Naive thymus-derived CD8-positive, alpha-beta T cell (primary cell): ENCODE results near the gene GPHA2. TPM values are rescaled to one million over a fixed set of nuclear protein-coding genes. Genes with fewer than 3 reads are reported as not detected.
A peak's percentile ranks its signal among the peaks of the same experiment; 100 is the strongest.

ENCODE experiments used
- ATAC-seq, 2 donors: fragments of 150-1000 bp; cut with Tn5 transposase in 1 of 2; sonication (Bioruptor Pico), chemical (Tn5 transposase) in 1 of 2; 1 replicate in 1 of 2; 2 replicates in 1 of 2; pipeline ENCODE4 v1.10.0; 2021; ENCODE audit warnings: mild to moderate bottlenecking in 2 of 2, moderate library complexity in 2 of 2
- POLR2A ChIA-PET: fragments of 350-600 bp; sonication (Branson Sonifier 250); formaldehyde crosslinking; loops from one replicate; lab custom pipeline; 2021; ENCODE audit warnings: antibody characterized with exemption; lab: Charles Lee
- DNase-seq, 10 donors: peaks; one replicate each; pipeline versions ENCODE4 v3.0.0 to v3.0.0-alpha.2; 2020 to 2022
- H3K27ac Mint-ChIP-seq, 10 donors: one replicate each; pipeline ENCODE4 v1.8.0; 2020 to 2022; ENCODE audit warnings: mild to moderate bottlenecking in 10 of 10, mixed read lengths in 10 of 10, moderate library complexity in 4 of 10, inconsistent platforms in 1 of 10
- H3K27me3 Mint-ChIP-seq, 5 donors: one replicate each; pipeline ENCODE4 v1.8.0; 2021 to 2022; ENCODE audit warnings: mixed read lengths in 5 of 5
- H3K36me3 Mint-ChIP-seq, 3 donors: one replicate each; pipeline ENCODE4 v1.8.0; 2020 to 2022; ENCODE audit warnings: mixed read lengths in 3 of 3, mild to moderate bottlenecking in 2 of 3, inconsistent platforms in 1 of 3
- H3K4me1 Mint-ChIP-seq, 4 donors: one replicate each; pipeline ENCODE4 v1.8.0; 2021 to 2022; ENCODE audit warnings: mixed read lengths in 4 of 4
- H3K4me3 Mint-ChIP-seq, 10 donors: one replicate each; pipeline ENCODE4 v1.8.0; 2020 to 2022; ENCODE audit warnings: mild to moderate bottlenecking in 10 of 10, mixed read lengths in 10 of 10, moderate library complexity in 6 of 10, inconsistent platforms in 1 of 10
- H3K9me3 Mint-ChIP-seq, 9 donors: one replicate each; pipeline ENCODE4 v1.8.0; 2020 to 2022; ENCODE audit warnings: mixed read lengths in 9 of 9, mild to moderate bottlenecking in 3 of 9, inconsistent platforms in 1 of 9, moderate library complexity in 1 of 9
- polyA plus RNA-seq, 3 donors: library from polyadenylated mRNA; unstranded; fragments of 300-500 nt; fragmentation: Illumina TruSeq; gene quantifications; one replicate each; pipeline ENCODE4 v1.2.3, GENCODE V29; 2021
- total RNA-seq, 8 experiments: library from RNA in 2 of 8; stranded (reverse) in 2 of 8; gene quantifications; one replicate each; pipeline ENCODE4 v1.2.3 and lab custom pipeline; 2021 to 2026

Gene GPHA2
- total and polyA plus RNA-seq, 5 experiments from 2014 or later: 0.55 to 0.69 TPM; not detected in 3

DNA sequence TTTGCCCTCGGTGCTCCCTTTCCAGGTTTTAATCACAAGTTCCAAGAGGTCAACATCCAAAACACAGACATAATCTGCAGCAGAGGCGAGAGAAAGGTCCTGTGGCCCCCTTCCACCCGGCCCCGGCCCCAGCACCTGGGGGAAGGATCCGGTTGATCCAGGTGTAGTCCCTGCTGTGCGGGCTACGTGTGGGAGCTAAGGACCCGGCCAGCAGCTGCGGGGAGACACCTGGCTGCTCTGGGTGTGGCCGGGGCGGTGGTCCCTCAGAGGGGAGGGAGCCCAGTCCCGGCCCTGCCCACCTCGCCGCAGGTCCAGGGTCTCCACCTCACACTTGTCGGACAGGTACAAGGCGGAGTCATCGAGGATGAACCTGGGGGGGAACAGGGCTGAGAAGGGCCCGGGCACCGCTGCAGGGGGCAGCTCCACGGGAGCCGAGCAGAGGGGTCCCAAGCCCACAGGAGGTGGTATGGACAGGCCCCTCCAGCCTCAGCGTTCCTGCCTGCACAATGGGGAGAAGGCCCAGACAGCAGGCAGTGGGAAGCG is 32.3 kb downstream of the GPHA2 start:
- ATAC-seq (no peak), DNase-seq (no peak)
- H3K4me1 Mint-ChIP-seq: peaks cover 9 to 19% (median 11%) of the 10 kb centered on the region in 4 donors
- H3K36me3 Mint-ChIP-seq: peaks cover 0 to 55% (median 8%) of the 10 kb centered on the region in 3 donors
- H3K9me3 Mint-ChIP-seq: no peaks in the 10 kb centered on the region
- H3K27me3 Mint-ChIP-seq: no peaks in the 10 kb centered on the region
- H3K4me3 Mint-ChIP-seq: no peak overlapping the region
- no peak overlapping the region for H3K27ac Mint-ChIP-seq
- POLR2A ChIA-PET: no interaction called here

DNA sequence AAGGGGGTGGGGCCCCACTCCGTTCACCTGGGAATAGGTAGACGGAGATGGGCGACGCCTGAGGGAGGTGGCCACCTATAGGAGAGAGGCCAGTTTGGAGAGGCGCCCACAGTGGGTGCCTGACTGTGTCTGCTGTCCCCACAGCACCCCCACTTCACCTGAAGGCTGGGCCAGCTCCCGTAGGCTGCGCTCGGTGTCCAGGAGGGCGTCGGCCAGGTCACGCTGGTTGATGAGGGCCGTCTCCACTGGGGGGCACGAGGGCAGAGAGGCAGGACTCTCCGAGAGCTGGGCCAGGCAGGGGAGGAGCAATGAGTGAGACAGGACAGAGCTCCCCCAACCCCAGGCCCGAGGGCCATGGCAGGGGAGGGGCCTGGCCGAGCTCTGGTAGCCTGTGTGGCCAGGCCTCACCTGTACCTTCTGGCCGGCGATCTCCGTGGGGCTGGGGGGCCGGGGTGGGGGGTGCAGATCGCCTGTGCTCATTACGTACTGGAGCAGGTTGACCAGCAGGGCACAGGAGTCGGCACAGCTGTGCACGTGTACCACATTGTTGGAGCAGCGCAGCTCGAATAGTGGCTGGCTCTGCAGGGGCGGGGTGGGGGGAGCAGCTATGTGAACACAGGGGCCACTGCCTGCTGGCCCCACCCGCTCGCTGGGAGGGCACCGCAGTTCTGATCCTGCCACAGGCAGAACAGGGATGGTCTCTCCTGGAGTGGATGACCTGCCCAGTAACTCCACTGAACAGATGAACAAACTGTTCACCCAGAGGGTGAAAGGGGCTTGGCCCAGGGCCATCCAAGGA is 33.4 kb downstream of the GPHA2 start:
- Mint-ChIP-seq H3K27me3 (no peaks in the 10 kb centered on the region), H3K4me1 (peaks cover 9 to 19% (median 11%) of the 10 kb centered on the region in 4 donors), H3K4me3 (no peak overlapping the region), H3K36me3 (peaks cover 0 to 54% (median 6%) of the 10 kb centered on the region in 3 donors), H3K27ac (peak overlapping the region in 3 of 10 donors; percentile 81 to 91 (median 87)), H3K9me3 (no peaks in the 10 kb centered on the region)
- DNase-seq (no peak), ATAC-seq (no peak)
- POLR2A ChIA-PET: interaction anchor here (0.9 to 1.2 kb wide), 3 partner anchors 10 to 22 kb away, joined by 3 to 5 read pairs (median 4); no protein-coding TSS in a partner anchor

DNA sequence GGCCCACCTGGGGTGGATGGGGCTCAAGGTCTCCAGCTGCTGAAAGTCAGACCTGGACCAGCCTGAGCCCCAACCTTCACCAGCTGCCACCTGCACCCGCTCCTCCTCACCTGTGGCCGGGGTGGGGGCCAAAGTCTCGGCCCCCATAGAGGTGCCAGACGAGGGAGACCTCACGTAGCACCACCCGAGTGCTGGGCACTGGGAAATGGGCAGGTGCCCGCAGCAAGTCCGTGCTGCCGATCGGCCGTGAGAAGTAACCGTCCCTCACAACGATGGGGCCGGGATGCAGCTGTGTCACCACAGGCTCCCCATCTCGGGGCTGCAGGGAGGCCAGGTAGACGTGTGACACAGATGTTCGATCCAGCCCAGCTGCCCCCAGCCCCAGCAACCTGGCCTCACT is 34.9 kb downstream of the GPHA2 start:
- Mint-ChIP-seq H3K9me3 (no peaks in the 10 kb centered on the region), H3K4me1 (peaks cover 9 to 19% (median 11%) of the 10 kb centered on the region in 4 donors), H3K27ac (peak overlapping the region in 2 of 10 donors; percentile 25 to 53), H3K27me3 (no peaks in the 10 kb centered on the region), H3K4me3 (no peak overlapping the region), H3K36me3 (peaks cover 0 to 63% (median 6%) of the 10 kb centered on the region in 3 donors)
- DNase-seq (no peak), ATAC-seq (peak in 1 of 2 donors; percentile 4)
- POLR2A ChIA-PET: interaction anchor here (45.7 kb wide), 1 partner anchor 44 kb away, joined by 2449 read pairs; the partner anchor contains the start of gene CDC42BPG

DNA sequence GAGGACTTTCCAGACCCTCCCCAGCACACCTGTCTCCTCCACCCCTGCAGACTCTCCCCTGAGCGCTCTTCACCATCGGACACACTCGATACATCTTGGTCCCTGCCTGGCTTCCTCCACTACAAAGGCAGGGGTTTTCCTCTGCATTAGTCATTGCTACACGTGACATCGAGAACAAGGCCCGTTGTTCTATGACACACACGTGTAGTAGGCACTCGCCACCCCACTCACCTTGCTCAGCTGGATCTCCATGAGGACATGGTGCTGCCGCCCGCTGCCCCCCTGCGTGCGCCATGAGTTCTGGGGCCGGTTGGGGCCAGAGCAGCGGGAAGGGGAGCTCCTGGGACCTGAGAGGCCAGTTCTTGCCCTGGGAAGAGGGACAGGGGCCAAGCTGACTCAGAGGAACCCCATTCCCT is 35.4 kb downstream of the GPHA2 start:
- POLR2A ChIA-PET: interaction anchor here (0.7 to 45.7 kb wide), 2 partner anchors 22 to 44 kb away, joined by 4 to 2449 read pairs; partner anchors contain the start of genes CDC42BPG and EHD1
- H3K9me3 Mint-ChIP-seq: no peaks in the 10 kb centered on the region
- ATAC-seq: peak; percentile 87 to 98
- DNase-seq: peak in 7 of 10 donors; percentile 34 to 80 (median 44)
- peaks cover 9 to 19% (median 12%) of the 10 kb centered on the region in 4 donors for H3K4me1 Mint-ChIP-seq
- peak overlapping the region in 7 of 10 donors; percentile 4 to 77 (median 40) for H3K4me3 Mint-ChIP-seq
- peak overlapping the region; percentile 18 to 95 (median 82) for H3K27ac Mint-ChIP-seq
- H3K27me3 Mint-ChIP-seq: no peaks in the 10 kb centered on the region
- peaks cover 0 to 63% (median 6%) of the 10 kb centered on the region in 3 donors for H3K36me3 Mint-ChIP-seq

DNA sequence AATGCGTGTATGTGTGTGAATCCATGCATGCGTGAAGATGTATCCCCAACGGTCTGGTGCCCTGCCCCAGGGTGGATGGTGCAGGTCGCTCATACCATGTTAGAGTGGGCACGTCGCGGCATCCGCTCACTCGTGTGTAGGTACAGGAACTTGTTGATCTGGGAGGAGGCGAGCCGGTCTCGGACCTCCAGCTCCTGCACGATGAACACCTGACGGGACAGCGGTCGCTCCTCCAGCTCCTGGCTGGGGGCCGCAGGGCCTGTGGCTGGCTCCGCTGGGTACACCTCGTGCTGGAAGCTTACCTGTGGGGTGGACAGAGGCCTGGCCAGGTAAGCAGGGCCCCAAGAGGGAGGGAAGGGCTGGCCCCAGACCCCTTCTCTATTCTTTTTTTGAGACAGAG is 37.2 kb downstream of the GPHA2 start:
- no peak for DNase-seq
- Mint-ChIP-seq H3K4me3 (no peak overlapping the region), H3K27me3 (no peaks in the 10 kb centered on the region), H3K4me1 (peaks cover 12 to 25% (median 15%) of the 10 kb centered on the region in 4 donors), H3K27ac (peak overlapping the region in 1 of 10 donors; percentile 79), H3K36me3 (peaks cover 0 to 51% (median 6%) of the 10 kb centered on the region in 3 donors), H3K9me3 (no peaks in the 10 kb centered on the region)
- POLR2A ChIA-PET: interaction anchor here (45.7 kb wide), 1 partner anchor 42 kb away, joined by 2449 read pairs; the partner anchor contains the start of gene CDC42BPG
- ATAC-seq: no peak

DNA sequence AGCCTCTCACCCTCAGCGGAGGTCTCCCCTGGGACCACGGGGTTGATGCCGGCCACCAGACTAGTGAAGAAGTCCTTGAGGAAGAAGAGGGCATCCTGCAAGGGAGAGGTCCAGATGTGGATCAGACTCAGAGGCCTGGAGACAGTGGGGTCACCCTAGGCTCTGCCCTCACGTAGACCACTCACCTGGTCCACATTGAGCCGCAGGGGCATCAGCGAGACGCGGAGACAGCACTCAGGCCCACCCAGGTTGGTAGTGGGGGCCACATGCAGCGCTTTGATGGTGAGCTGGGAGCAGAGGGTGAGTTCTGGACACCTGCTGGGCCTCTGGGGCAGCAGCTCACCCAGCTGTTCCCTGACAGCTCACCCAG is 37.6 kb downstream of the GPHA2 start:
- Mint-ChIP-seq H3K27me3 (no peaks in the 10 kb centered on the region), H3K36me3 (peaks cover 0 to 50% (median 6%) of the 10 kb centered on the region in 3 donors), H3K4me3 (no peak overlapping the region), H3K27ac (peak overlapping the region in 1 of 10 donors; percentile 79), H3K4me1 (peaks cover 12 to 25% (median 15%) of the 10 kb centered on the region in 4 donors), H3K9me3 (no peaks in the 10 kb centered on the region)
- ATAC-seq (no peak), DNase-seq (no peak)
- POLR2A ChIA-PET: interaction anchor here (45.7 kb wide), 1 partner anchor 42 kb away, joined by 2449 read pairs; the partner anchor contains the start of gene CDC42BPG

DNA sequence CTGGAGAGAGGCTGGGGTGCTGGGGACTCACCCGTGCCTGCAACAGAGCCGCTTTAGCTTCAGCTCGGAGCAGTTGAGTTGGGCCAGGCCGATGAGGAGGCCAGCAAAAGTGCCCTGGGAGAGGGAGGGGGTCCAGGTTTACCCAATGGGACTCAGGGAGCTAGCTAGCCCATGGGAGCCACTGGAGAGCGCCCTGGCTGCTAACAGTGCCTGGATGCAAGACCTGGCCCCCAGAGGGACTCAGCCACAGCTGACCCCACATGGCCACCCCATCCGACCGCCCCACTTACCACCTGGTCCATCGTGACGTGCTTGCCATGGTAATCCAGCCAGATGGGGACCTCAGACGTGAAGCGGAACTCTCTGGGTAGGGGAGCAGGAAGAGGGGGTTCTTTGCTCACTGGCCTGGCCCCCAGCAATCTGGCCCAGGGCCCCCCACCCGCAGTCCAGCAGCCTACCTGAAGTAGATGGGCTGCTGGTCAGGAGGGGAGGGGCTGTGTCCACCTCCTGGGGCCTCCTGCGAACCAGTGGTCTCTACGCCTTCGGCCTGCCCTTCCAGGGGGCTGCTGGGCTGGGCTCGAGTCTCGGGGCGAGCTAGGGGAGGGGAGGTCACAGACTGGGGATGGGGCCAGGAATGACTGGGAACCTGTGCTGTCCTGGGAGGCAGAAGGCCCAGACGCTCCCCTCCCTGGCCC is 38.2 kb downstream of the GPHA2 start:
- Mint-ChIP-seq H3K27me3 (no peaks in the 10 kb centered on the region), H3K9me3 (no peaks in the 10 kb centered on the region), H3K27ac (peak overlapping the region in 1 of 10 donors; percentile 48), H3K4me3 (no peak overlapping the region), H3K4me1 (peaks cover 14 to 25% (median 15%) of the 10 kb centered on the region in 4 donors), H3K36me3 (peaks cover 0 to 48% (median 6%) of the 10 kb centered on the region in 3 donors)
- no peak for ATAC-seq
- no peak for DNase-seq
- POLR2A ChIA-PET: interaction anchor here (45.7 kb wide), 1 partner anchor 41 kb away, joined by 2449 read pairs; the partner anchor contains the start of gene CDC42BPG

DNA sequence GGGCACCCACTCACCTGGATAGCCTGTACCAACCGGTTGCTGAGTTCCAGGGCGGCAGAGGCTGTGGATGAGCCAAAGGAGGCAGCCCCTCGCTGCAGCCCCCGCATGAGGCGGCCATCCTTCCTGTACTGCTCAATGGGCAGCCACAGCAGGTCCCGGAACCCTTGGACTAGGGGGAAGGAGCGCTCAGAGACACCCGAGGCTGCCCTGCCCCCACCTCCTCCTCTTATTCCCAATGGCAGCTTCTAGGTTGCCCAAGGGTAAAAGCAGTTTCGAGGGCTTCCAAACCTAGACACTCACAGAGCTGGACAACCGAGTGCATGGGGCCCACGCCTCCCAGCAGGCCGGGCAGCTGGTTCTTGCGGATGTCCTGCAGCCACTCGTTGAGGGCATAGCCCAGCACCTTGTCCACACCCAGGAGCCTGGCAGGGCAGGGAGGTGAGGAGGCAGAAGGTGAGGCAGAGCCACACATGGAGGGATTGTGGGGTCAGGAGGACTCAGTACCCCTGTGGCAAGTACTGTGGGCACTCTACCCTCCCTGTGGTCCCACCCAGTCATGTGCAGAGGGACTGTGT is 39.2 kb downstream of the GPHA2 start:
- H3K4me3 Mint-ChIP-seq: no peak overlapping the region
- peaks cover 14 to 21% (median 16%) of the 10 kb centered on the region in 4 donors for H3K4me1 Mint-ChIP-seq
- H3K36me3 Mint-ChIP-seq: peaks cover 0 to 42% (median 6%) of the 10 kb centered on the region in 3 donors
- no peaks in the 10 kb centered on the region for H3K27me3 Mint-ChIP-seq
- no peak for DNase-seq
- POLR2A ChIA-PET: interaction anchor here (0.6 to 45.7 kb wide), 2 partner anchors 40 to 210 kb away, joined by 4 to 2449 read pairs; partner anchors contain the start of gene CDC42BPG
- ATAC-seq: no peak
- H3K9me3 Mint-ChIP-seq: no peaks in the 10 kb centered on the region
- peak overlapping the region in 2 of 10 donors; percentile 28 to 76 for H3K27ac Mint-ChIP-seq

DNA sequence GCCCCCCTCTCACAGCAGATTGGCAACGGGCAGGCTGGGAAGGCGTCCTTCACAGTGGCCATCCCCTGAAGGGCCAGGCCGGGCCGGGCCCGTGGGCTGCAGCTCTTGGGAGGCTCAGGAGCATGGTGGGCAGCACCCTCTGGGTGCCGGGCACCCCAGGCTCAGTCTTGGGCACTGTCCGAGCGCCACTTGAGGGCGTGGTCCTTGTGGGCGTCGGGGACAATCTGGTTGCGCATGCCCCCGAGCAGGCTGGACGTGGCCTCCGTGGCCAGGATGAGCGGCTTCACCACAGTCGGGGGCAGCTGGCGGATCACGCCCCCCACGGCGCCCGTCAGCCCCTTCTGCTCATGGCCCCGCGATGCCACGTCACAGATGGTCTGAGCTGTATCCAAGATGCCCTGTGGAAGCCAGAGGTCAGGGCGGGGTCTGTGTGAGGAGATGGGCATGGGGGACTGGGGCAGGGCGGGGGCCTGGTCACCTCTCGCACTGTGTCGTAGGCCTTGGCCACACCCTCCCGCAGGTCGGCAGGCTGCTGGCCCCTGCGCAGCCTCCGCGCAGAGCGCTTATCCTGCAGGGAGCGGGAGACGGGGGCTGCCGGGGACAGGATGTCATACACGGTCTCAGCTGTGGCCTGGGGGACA is 40.8 kb downstream of the GPHA2 start:
- Mint-ChIP-seq H3K27ac (peak overlapping the region in 1 of 10 donors; percentile 76), H3K4me1 (peaks cover 7 to 12% (median 10%) of the 10 kb centered on the region in 4 donors), H3K4me3 (no peak overlapping the region), H3K9me3 (no peaks in the 10 kb centered on the region), H3K27me3 (no peaks in the 10 kb centered on the region), H3K36me3 (peaks cover 0 to 32% (median 3%) of the 10 kb centered on the region in 3 donors)
- no peak for ATAC-seq
- DNase-seq: no peak
- POLR2A ChIA-PET: interaction anchor here (0.8 to 45.7 kb wide), 4 partner anchors 10 to 39 kb away, joined by 3 to 2449 read pairs (median 9); partner anchors contain the start of genes CDC42BPG and EHD1

DNA sequence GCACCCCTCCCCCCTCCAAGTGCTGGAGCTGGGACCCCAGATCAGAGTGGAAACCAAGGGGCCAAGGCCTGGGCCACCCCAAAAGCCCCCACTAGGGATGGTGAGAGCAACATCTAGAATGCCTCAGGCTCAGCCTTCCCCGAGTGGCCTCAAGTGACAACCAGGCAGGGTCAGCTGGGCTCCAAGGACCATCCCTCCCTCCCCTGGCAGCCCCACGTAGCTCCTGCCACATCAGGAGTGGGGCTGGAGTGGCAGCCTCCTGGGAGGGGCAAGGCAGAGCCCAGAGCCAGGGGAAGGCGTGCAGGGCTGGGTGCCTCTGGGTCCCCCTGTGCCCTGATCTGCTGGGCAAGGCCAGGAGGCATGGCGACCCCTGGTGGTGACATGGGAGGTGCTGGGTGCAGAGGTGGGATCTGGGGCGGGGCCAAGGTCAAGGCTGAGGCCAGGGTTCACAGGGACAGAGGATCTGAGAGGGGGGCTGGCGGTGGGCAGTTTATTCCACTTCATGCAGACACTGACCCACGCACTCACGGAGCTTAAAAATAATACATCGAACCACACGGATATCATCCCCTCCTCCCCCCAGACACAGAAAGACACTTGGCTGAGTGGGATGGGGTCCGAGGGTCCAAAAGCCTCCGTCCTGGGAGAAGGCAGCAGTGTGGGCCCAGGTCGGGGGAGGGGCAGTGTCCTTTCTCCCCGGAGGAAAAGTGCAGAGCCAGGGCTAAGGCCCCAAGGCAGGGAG is 41.5 kb downstream of the GPHA2 start:
- H3K4me1 Mint-ChIP-seq: peaks cover 6 to 11% (median 8%) of the 10 kb centered on the region in 4 donors

More for the DNA sequence above, 41.5 kb downstream of the GPHA2 start:
- DNase-seq (peak; percentile 80 to 95 (median 90)), ATAC-seq (peak; percentile 93 to 98)
- peaks cover 0 to 26% (median under 1%) of the 10 kb centered on the region in 3 donors for H3K36me3 Mint-ChIP-seq
- H3K4me3 Mint-ChIP-seq: no peak overlapping the region
- H3K27ac Mint-ChIP-seq: peak overlapping the region in 3 of 10 donors; percentile 9 to 68 (median 45)
- H3K27me3 Mint-ChIP-seq: no peaks in the 10 kb centered on the region
- POLR2A ChIA-PET: interaction anchor here (1.1 to 45.7 kb wide), 4 partner anchors 9 to 150 kb away, joined by 4 to 2449 read pairs (median 10); partner anchors contain the start of genes CDC42BPG, EHD1 and RASGRP2
- H3K9me3 Mint-ChIP-seq: no peaks in the 10 kb centered on the region
